Osteoblast (primary cell): ENCODE data around the gene SPATA16. TPM values are rescaled to one million over a fixed set of nuclear protein-coding genes. Genes with fewer than 3 reads are reported as not detected.
A peak's percentile ranks its signal among the peaks of the same experiment; 100 is the strongest.

Experiments
- DNase-seq: peaks from one replicate; pipeline ENCODE4 v3.0.0; 2011; ENCODE audit warnings: low spot score, mixed read lengths; ENCODE audit not compliant: insufficient read length; ENCODE audit errors: missing footprints
- H2AFZ ChIP-seq: 2 replicates; pipeline ENCODE4 v1.6.0; 2011; ENCODE audit warnings: mild to moderate bottlenecking, low read length
- H3K27ac ChIP-seq: 2 replicates; pipeline ENCODE4 v1.5.1; 2011; ENCODE audit warnings: mild to moderate bottlenecking, low read depth, low read length, moderate library complexity
- H3K27me3 ChIP-seq: 2 replicates; pipeline ENCODE4 v1.6.0; 2012; ENCODE audit warnings: mild to moderate bottlenecking, control low read depth, inconsistent platforms, low read length, moderate library complexity; ENCODE audit not compliant: insufficient read depth
- H3K36me3 ChIP-seq: 2 replicates; pipeline ENCODE4 v1.5.1; 2011; ENCODE audit warnings: mild to moderate bottlenecking, low read length, control low read depth, moderate library complexity; ENCODE audit not compliant: insufficient read depth
- H3K4me1 ChIP-seq: 2 replicates; pipeline ENCODE4 v1.5.1; 2011; ENCODE audit warnings: mild to moderate bottlenecking, low read length, control low read depth, moderate library complexity; ENCODE audit not compliant: insufficient read depth
- H3K4me2 ChIP-seq: 2 replicates; pipeline ENCODE4 v1.6.0; 2011; ENCODE audit warnings: mild to moderate bottlenecking, low read length; ENCODE audit not compliant: insufficient read depth
- H3K4me3 ChIP-seq: fragments of 200-600 bp; sonication (generic); 3 replicates; pipeline ENCODE4 v1.5.1; 2012; ENCODE audit warnings: mild to moderate bottlenecking, low read length, inconsistent platforms; ENCODE audit not compliant: insufficient read depth
- H3K79me2 ChIP-seq: 2 replicates; pipeline ENCODE4 v1.6.0; 2012; ENCODE audit warnings: mild to moderate bottlenecking, low read length, control low read depth, inconsistent platforms; ENCODE audit not compliant: insufficient read depth
- H3K9me3 ChIP-seq: 2 replicates; pipeline ENCODE4 v1.5.1; 2011; ENCODE audit warnings: low read depth, low read length, control low read depth
- H4K20me1 ChIP-seq: 2 replicates; pipeline ENCODE4 v1.6.0; 2012; ENCODE audit warnings: mild to moderate bottlenecking, low read length, control low read depth; ENCODE audit not compliant: insufficient read depth
- total RNA-seq: library from RNA; depleted of rRNA; stranded (reverse); fragments of >200 nt; gene quantifications from 2 replicates; pipeline ENCODE4 v1.2.3, GENCODE V29; 2012
- TF ChIP-seq, protein P1 (sequence below): IDR thresholded peaks from 2 replicates; pipeline ENCODE4 v1.5.1; 2011; ENCODE audit warnings: mild to moderate bottlenecking, low read depth, low read length, moderate library complexity; ENCODE audit errors: extremely low read depth

The SPATA16 gene
- total RNA-seq, 1 donor: not detected

DNA sequence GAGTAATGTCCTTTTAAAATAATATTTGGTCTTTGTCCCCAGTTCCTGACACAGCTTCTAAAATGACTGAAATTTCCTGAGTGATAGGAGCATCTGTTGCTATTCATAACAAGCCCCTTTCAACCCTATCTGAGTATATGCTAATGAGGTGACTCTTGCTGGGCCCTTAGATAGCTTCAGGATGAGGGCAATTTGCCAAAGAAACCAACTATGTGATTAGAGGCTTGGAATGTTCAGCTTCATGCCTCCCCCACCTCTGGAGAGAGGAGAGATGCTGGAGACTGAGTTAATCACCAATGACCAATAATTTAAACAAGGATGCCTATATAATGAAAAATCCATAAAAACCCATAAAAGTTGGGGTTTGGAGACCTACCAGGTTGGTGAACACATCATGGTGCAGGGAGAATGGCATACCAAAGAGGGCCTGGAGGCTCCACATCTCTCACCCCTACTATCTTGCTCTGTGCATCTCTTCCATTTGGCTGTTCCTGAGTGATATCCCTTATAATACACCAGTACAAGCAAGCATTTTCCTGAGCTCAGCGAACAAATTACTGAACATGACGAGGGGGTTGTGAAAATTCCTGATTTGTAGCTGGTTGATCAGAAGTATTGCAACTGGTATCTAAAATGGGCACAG is 201.3 kb downstream of the SPATA16 start:
- TF ChIP-seq, protein P1, sequence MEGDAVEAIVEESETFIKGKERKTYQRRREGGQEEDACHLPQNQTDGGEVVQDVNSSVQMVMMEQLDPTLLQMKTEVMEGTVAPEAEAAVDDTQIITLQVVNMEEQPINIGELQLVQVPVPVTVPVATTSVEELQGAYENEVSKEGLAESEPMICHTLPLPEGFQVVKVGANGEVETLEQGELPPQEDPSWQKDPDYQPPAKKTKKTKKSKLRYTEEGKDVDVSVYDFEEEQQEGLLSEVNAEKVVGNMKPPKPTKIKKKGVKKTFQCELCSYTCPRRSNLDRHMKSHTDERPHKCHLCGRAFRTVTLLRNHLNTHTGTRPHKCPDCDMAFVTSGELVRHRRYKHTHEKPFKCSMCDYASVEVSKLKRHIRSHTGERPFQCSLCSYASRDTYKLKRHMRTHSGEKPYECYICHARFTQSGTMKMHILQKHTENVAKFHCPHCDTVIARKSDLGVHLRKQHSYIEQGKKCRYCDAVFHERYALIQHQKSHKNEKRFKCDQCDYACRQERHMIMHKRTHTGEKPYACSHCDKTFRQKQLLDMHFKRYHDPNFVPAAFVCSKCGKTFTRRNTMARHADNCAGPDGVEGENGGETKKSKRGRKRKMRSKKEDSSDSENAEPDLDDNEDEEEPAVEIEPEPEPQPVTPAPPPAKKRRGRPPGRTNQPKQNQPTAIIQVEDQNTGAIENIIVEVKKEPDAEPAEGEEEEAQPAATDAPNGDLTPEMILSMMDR: no peak
- Histone ChIP-seq H3K36me3 (no peaks in the 10 kb centered on the region), H3K27me3 (no peaks in the 10 kb centered on the region), H2AFZ (no peak overlapping the region), H3K9me3 (no peaks in the 10 kb centered on the region), H3K27ac (no peak overlapping the region), H3K4me2 (no peak overlapping the region), H3K4me3 (no peak overlapping the region), H4K20me1 (no peaks in the 10 kb centered on the region), H3K79me2 (no peaks in the 10 kb centered on the region), H3K4me1 (no peaks in the 10 kb centered on the region)
- DNase-seq: no peak

DNA sequence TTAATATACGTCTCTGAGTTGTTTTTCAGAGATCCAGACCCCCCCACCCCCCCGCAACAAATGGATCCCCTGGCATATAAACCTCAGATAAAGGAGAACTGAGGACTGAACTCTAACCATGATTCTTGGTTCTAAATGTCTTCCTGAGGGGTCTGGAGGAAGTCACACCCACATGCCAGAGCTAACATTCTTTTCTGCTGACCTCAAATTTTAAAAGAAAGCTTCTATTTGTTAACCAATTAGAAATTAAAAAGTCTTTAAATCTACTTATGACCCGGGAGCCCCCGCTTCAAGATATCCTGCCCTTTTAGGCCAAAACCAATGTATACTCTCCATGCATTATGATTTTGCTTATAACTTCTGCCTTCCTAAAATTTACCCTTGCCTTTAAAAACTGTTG is 202.2 kb downstream of the SPATA16 start:
- Histone ChIP-seq H2AFZ (no peak overlapping the region), H3K4me1 (no peaks in the 10 kb centered on the region)
- DNase-seq: peak; percentile 3

GRCh38 chr3:172931746-172932285 is 209.2 kb downstream of the SPATA16 start:
- no peak for DNase-seq
- no peak overlapping the region for H2AFZ ChIP-seq
- H3K4me2 ChIP-seq: no peak overlapping the region
- TF ChIP-seq, protein P1: no peak
- no peaks in the 10 kb centered on the region for H3K27me3 ChIP-seq
- H3K9me3 ChIP-seq: no peaks in the 10 kb centered on the region
- H3K79me2 ChIP-seq: no peaks in the 10 kb centered on the region
- H3K36me3 ChIP-seq: no peaks in the 10 kb centered on the region
- H4K20me1 ChIP-seq: no peaks in the 10 kb centered on the region
- no peak overlapping the region for H3K4me3 ChIP-seq
- H3K4me1 ChIP-seq: no peaks in the 10 kb centered on the region
- no peak overlapping the region for H3K27ac ChIP-seq

More for the DNA sequence above, 202.2 kb downstream of the SPATA16 start:
- TF ChIP-seq, protein P1: no peak
- no peak overlapping the region for H3K4me2 ChIP-seq
- no peaks in the 10 kb centered on the region for H4K20me1 ChIP-seq
- no peaks in the 10 kb centered on the region for H3K9me3 ChIP-seq
- H3K36me3 ChIP-seq: no peaks in the 10 kb centered on the region
- H3K4me3 ChIP-seq: no peak overlapping the region
- no peak overlapping the region for H3K27ac ChIP-seq
- no peaks in the 10 kb centered on the region for H3K79me2 ChIP-seq
- H3K27me3 ChIP-seq: no peaks in the 10 kb centered on the region

GRCh38 chr3:172929451-172929850 is 211.6 kb downstream of the SPATA16 start:
- H3K79me2 ChIP-seq: no peaks in the 10 kb centered on the region
- TF ChIP-seq, protein P1: no peak
- DNase-seq: no peak
- H3K4me1 ChIP-seq: no peaks in the 10 kb centered on the region
- no peak overlapping the region for H2AFZ ChIP-seq
- H4K20me1 ChIP-seq: no peaks in the 10 kb centered on the region
- H3K4me3 ChIP-seq: no peak overlapping the region
- H3K4me2 ChIP-seq: no peak overlapping the region
- no peaks in the 10 kb centered on the region for H3K27me3 ChIP-seq
- no peaks in the 10 kb centered on the region for H3K36me3 ChIP-seq
- no peak overlapping the region for H3K27ac ChIP-seq
- no peaks in the 10 kb centered on the region for H3K9me3 ChIP-seq
